Smooth muscle cell of trachea (primary cell): ENCODE data around the gene CMTM8. TPM values are rescaled to one million over a fixed set of nuclear protein-coding genes. Genes with fewer than 3 reads are reported as not detected.

Experiments
- total RNA-seq: library from RNA; depleted of rRNA; stranded (reverse); fragments of >200 nt; gene quantifications from 2 replicates; pipeline ENCODE4 v1.2.1, GENCODE V29; 2014

The CMTM8 gene
- total RNA-seq = 0.17 TPM in 1 of 2 replicates, not detected in the other

GRCh38 chr3:32238453-32239306 is at the start of gene CMTM8:
CMTM8 (plus strand) TSS chr3:32238680; CDS start chr3:32238973, 293 bp downstream.

GRCh38 chr3:32391643-32392535 is 153.4 kb downstream of the CMTM8 start, which contains the start of gene CMTM7:
CMTM7 (plus strand) TSS chr3:32391853; CDS start chr3:32391907, 54 bp downstream.

Other genes starting within 250 kb of the CMTM8 start
- gene GPD1L, start 132.1 kb upstream of the CMTM8 start, total RNA-seq = 8.1 and 8.4 TPM in 2 replicates
- 4.4 and 7.9 TPM in 2 replicates for gene CMTM7, start 153.2 kb downstream of the CMTM8 start, total RNA-seq